ENCODE measurements around the gene IQCE.
A peak's percentile ranks its signal among the peaks of the same experiment; 100 is the strongest.

Gene IQCE

GRCh38 chr7:2635810-2636701, 77.3 kb downstream of the IQCE start:
- DNase-seq (ENCODE audit: low spot score), result no peak
- Histone ChIP-seq H3K4me3 (no peak overlapping the region), H3K27ac (peak overlapping the region in 1 of 2 donors; percentile 94)
- no peak for TF ChIP-seq CTCF (IDR thresholded peaks at IDR 0.05)

GRCh38 chr7:2637066-2637471, 78.3 kb downstream of the IQCE start:
- Histone ChIP-seq H3K27ac (peak overlapping the region in 1 of 2 donors; percentile 94), H3K4me3 (no peak overlapping the region)
- no peak for TF ChIP-seq CTCF (IDR thresholded peaks at IDR 0.05)
- no peak for DNase-seq (ENCODE audit: low spot score)

- TF ChIP-seq CTCF (IDR thresholded peaks at IDR 0.05), result no peak
- DNase-seq (ENCODE audit: low spot score), result no peak
- Histone ChIP-seq H3K27ac (peak overlapping the region; percentile 19 to 94), H3K4me3 (peak overlapping the region; percentile 44)
These were observed 78.9 kb downstream of the IQCE start for GRCh38 chr7:2637505-2638223.

- no peak for DNase-seq (ENCODE audit: low spot score)
- Histone ChIP-seq H3K4me3 (peak overlapping the region; percentile 44), H3K27ac (peak overlapping the region; percentile 26 to 94)
- no peak for TF ChIP-seq CTCF (IDR thresholded peaks at IDR 0.05)
These were observed 79.6 kb downstream of the IQCE start for GRCh38 chr7:2638224-2638991.

- H3K4me3 ChIP-seq, result peak overlapping the region; percentile 44
- DNase-seq (ENCODE audit: low spot score), result no peak
- TF ChIP-seq CTCF (IDR thresholded peaks at IDR 0.05), result no peak
- H3K27ac ChIP-seq, result peak overlapping the region in 1 of 2 donors; percentile 94
These were observed 80.5 kb downstream of the IQCE start for GRCh38 chr7:2639181-2639681.

GRCh38 chr7:2639695-2640481, 81.1 kb downstream of the IQCE start:
- DNase-seq (ENCODE audit: low spot score), result no peak
- H3K4me3 ChIP-seq, result no peak overlapping the region
- TF ChIP-seq CTCF (IDR thresholded peaks at IDR 0.05), result no peak
- peak overlapping the region; percentile 61 to 94 for H3K27ac ChIP-seq
